Peyer's patch (tissue), 4 donors: ENCODE measurements around the gene JPT2.

Experiments
- CTCF ChIP-seq, 6 experiments: fragments of 450-650 bp in 4 of 6; fragments of 200-600 bp in 2 of 6; sonication (generic) in 1 of 6; IDR thresholded peaks; one replicate each; pipeline ENCODE4 v1.5.1; 2017 to 2019; ENCODE audit warnings: antibody characterized with exemption in 6 of 6, mild to moderate bottlenecking in 3 of 6, moderate library complexity in 1 of 6
- POLR2A ChIP-seq, 2 donors: fragments of 450-650 bp; IDR thresholded peaks; one replicate each; pipeline ENCODE4 v1.5.1; 2017; ENCODE audit warnings: antibody characterized with exemption in 2 of 2, mild to moderate bottlenecking in 2 of 2, moderate library complexity in 2 of 2

DNA sequence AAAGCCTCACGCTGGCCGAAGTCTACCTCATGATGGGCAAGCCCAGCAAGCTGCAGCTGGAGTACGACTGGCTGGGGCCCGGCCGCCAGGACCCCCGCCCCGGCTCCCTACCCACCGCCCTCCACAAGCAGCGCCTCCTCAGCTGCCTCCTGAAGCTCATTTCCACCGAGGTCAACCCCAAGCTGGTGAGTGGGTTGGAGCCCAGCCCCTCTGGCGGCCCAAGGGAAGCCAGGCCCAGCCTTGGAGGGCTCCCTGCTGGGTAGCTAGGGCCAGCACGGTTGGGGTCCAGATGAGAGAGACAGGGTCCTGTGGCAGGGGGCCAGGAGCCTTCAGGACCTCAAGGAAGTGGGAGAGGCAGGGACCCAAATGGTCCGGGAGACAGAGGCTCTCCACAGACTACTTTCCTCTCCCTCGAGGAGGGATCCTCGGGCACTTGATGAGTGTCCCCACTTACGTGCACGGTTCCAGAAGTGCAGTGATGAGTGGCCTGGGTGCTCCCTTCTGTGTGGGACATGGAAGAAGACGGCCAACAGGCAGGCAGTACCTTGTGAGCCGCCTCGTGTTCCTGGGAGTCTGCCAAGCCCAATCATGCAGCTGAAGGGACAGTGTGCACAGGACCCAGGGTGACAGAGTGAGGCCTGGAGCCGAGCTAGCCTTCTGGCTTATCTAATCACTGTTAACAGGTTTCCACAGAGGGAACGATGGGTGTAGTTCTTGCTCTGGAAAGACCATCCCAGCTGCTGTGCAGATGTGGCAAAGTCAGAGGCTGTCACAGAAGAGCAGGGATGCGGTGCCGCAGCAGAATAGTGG is 21.1 kb upstream of the JPT2 start:
- TF ChIP-seq CTCF (IDR thresholded peaks at IDR 0.05) (no peak), POLR2A (IDR thresholded peaks at IDR 0.05) (no peak)
